ENCODE results near the gene ZNF771.

- TF ChIP-seq CTCF (conservative IDR thresholded peaks at IDR 0.05; ENCODE audit: low read depth in 2 of 2) (no peak), EZH2phosphoT487 (IDR thresholded peaks at IDR 0.05; ENCODE audit: unreplicated experiment) (no peak), EZH2 (IDR thresholded peaks at IDR 0.05; ENCODE audit: low read depth, unreplicated experiment) (no peak), JUNB (IDR thresholded peaks at IDR 0.05; ENCODE audit: unreplicated experiment) (no peak), POLR2AphosphoS5 (IDR thresholded peaks at IDR 0.05; ENCODE audit: low read depth) (peak; percentile 90), REST (IDR thresholded peaks at IDR 0.05; ENCODE audit: unreplicated experiment) (no peak)
Measured at GRCh38 chr16:30407102-30407803, at the start of gene ZNF771.
